Hindlimb muscle (tissue), 1 donor: ENCODE results near the gene SPRY1. TPM values are rescaled to one million over a fixed set of nuclear protein-coding genes. Genes with fewer than 3 reads are reported as not detected.

Experiments
- DNase-seq: peaks from one replicate; pipeline ENCODE4 v3.0.0-alpha.2; 2013
- polyA plus RNA-seq: library from polyadenylated mRNA; unstranded; fragments of 120-200 nt; gene quantifications from one replicate; pipeline ENCODE4 v1.2.1, GENCODE V29; 2013; ENCODE audit not compliant: insufficient read length

The SPRY1 gene
- polyA plus RNA-seq, 1 donor = 184 TPM

- no peak for DNase-seq
Observed at GRCh38 chr4:123446865-123447474, 50.4 kb downstream of the SPRY1 start.

- no peak for DNase-seq
Observed at GRCh38 chr4:123449362-123449761, 52.8 kb downstream of the SPRY1 start.

DNA sequence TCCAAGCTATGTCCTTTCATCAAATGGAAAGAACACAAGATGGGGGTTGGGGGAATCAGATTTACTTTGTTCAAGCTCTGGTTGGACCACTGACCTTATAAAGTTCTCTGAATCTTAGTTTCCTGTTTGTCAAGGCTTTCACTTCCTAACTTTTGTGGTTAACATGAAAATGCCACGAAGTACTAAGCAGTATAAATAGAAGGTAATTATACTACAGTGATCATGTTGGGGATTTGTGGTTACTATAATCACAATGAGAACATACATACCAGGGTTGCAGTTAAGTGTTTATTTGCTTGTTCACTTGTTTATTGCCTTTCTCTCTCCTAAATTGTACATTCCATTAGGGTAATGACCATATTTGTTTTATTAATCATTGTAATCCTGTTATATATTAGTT is 53.2 kb downstream of the SPRY1 start:
- DNase-seq = no peak

- no peak for DNase-seq
Observed at GRCh38 chr4:123450393-123450792, 53.8 kb downstream of the SPRY1 start.

GRCh38 chr4:123452616-123453015 is 56.0 kb downstream of the SPRY1 start:
- DNase-seq = peak; percentile 38

DNA sequence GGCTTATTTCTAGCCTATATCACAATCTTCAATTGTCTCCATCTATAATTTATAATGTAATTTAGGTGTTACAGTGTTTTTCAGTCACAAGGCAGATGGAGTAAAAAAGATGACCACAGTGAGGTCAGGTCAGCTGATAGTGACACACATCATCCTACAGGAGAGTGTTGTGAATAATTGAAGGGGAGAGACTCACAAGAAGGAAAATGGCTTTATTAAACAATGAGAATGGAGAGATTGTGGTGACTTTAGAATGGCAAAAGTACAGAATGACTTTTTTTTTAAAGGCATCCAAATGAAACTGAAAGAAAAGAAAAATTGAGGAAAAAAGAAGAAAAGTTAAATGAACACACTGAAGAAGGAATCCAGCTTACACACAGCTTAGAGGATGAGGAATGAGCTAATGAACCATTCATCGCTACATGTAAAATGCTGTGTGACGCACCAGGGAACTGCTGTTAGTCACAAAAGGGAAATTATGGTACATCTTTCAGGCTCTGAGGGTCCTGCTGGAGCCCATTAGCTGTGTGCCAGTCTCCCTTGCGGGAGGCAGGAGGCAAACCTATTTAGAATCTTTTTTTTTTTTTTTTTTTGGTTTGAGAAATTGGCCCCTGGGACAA is 56.6 kb downstream of the SPRY1 start:
- no peak for DNase-seq
